SK-N-MC (cell line): ENCODE results near the gene DNAH8.

Experiments used
- EZH2 ChIP-seq: fragments of 200-600 bp; sonication (generic); IDR thresholded peaks from one replicate; pipeline ENCODE4 v1.6.1; 2017; ENCODE audit warnings: antibody characterized with exemption
- FOXP2 ChIP-seq: optimal IDR thresholded peaks from 2 replicates; pipeline ENCODE3; 2011; ENCODE audit warnings: mild to moderate bottlenecking, moderate library complexity; ENCODE audit not compliant: insufficient read depth; ENCODE audit errors: extremely low read length, control extremely low read depth
- POLR2AphosphoS5 ChIP-seq: IDR thresholded peaks from 2 replicates; pipeline ENCODE4 v1.6.1; 2012; ENCODE audit warnings: mild to moderate bottlenecking, low read depth, low read length, borderline replicate concordance

- TF ChIP-seq EZH2 (no peak), POLR2AphosphoS5 (no peak), FOXP2 (no peak)
These were observed 81.7 kb downstream of the DNAH8 start for GRCh38 chr6:38796850-38797249.
